GM12872 (cell line): Measurements from ENCODE around the gene ARHGDIG.

ENCODE experiments used
- TF ChIP-seq, protein P1 (sequence below): IDR thresholded peaks from 3 replicates; pipeline ENCODE4 v1.5.1; 2011; ENCODE audit warnings: low read depth, mild to moderate bottlenecking, low read length, moderate library complexity; ENCODE audit not compliant: insufficient read depth

The ARHGDIG gene

DNA sequence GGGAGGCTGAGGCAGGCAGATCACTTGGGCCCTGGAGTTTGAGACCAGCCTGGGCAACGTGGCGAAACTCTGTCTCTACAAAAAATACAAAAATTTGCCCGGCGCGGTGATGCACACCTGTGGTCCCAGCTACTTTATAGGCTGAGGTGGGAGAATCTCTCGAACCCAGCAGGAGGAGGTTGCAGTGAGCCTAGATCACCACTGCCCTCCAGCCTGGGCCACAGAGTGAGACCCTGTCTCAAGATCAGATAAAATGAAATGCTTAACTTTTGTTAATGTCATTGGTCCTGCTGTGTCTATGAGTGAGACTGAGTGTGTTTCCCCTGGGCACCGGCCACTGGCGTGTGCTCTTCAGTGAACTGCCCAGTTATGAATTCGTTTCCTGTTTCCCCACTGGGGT is 35.3 kb upstream of the ARHGDIG start:
- TF ChIP-seq, protein P1, sequence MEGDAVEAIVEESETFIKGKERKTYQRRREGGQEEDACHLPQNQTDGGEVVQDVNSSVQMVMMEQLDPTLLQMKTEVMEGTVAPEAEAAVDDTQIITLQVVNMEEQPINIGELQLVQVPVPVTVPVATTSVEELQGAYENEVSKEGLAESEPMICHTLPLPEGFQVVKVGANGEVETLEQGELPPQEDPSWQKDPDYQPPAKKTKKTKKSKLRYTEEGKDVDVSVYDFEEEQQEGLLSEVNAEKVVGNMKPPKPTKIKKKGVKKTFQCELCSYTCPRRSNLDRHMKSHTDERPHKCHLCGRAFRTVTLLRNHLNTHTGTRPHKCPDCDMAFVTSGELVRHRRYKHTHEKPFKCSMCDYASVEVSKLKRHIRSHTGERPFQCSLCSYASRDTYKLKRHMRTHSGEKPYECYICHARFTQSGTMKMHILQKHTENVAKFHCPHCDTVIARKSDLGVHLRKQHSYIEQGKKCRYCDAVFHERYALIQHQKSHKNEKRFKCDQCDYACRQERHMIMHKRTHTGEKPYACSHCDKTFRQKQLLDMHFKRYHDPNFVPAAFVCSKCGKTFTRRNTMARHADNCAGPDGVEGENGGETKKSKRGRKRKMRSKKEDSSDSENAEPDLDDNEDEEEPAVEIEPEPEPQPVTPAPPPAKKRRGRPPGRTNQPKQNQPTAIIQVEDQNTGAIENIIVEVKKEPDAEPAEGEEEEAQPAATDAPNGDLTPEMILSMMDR, result no peak

DNA sequence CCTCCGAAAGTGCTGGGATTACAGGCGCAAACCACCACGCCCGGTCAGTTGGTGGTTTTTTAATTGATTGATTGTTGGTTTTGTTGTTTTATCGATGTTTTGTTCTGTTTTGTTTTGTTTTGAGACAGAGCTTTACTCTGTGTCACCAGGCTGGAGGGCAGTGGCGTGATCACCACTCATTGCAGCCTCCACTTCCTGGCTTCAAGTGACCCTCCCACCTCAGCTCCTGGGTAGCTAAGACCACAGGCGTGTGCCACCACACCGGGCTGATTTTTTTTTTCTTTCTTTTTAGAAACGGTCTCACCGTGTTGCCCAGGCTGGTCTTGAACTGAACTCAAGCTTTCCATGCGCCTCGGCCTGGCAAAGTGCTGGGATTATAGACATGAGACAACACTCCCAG is 33.4 kb upstream of the ARHGDIG start:
- TF ChIP-seq, protein P1, result no peak

DNA sequence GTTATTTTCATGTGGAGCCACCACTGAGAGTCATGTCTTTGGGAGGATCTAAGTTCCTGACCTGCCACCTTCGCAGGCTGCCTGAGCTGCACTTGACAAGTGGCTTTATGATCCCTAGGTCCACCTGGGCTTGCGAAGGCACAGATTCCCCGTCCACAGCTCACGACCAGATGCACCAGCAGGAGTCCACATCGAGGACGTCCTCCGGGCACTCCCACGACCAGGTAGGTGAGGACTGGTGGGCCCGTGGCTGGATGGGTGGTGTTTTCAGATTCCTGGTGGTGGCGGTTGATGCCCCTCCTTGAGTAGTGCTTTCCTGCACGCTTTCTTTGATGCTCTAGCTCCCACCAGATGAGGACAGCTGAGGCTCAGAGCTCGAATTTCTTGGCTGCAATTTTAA is 31.0 kb upstream of the ARHGDIG start:
- TF ChIP-seq, protein P1, result no peak

DNA sequence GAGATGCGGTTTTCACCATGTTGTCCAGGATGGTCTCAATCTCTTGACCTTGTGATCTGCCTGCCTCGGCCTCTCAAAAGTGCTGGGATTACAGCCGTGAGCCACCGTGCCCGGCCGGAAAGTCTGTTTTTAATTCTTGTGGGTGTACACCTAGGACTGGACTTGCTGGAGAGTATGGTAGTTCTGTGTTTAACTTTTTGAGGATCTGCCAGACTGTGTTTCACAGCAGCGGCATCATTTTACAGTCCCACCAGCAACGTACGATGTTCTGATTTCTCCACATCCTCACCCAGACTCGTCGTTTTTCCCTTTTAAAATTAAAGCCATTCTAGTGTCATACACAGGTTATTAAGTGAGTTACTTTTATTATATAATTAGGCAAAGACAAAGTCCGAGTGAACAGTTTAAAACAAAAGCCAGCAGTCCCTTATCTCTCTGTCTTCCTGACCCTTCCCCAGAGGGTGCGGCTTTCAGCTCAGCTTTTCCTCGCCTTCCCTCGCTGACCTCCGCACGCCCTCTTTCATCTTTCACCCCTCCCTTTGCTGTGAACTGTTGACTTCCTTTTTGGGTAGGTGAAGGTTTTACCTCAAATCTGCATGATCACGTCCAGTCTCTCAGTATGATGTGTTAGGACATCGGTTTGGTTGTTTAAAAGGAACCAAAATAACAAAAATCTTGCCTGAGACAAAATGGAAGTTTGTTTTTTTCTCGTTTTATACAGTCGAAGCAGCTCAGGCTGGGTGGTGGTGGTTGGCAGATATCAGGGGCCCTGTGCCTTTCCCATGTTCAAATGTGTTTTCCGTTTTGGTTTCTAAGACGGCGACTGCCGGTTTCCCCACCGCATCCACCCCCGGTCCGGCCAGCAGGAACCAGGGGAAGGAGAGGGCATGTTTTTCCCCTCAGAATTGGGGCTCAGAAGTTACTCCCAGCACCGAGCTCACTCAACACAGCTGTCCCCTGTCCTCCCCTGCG is 27.7 kb upstream of the ARHGDIG start:
- TF ChIP-seq, protein P1, result no peak

DNA sequence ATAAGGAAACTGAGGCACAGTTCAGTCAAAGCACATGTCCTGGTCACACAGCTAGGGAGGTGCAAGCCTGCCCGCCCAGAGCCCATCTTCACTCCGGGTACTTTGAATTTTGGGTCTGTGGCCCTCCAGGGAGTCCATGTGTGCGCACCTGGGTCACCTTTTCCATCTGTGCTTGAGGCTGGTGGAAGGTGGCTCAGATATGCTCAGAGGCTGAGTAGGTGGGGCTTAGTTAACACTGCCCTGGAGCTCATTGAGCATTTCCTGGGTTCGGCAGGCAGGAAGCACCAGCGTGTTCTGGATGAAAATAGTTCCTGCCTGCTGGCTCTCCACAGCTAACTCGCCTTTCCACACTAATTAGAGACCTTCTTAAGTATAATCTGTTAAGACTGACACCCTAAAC is 26.6 kb upstream of the ARHGDIG start:
- TF ChIP-seq, protein P1, result no peak

DNA sequence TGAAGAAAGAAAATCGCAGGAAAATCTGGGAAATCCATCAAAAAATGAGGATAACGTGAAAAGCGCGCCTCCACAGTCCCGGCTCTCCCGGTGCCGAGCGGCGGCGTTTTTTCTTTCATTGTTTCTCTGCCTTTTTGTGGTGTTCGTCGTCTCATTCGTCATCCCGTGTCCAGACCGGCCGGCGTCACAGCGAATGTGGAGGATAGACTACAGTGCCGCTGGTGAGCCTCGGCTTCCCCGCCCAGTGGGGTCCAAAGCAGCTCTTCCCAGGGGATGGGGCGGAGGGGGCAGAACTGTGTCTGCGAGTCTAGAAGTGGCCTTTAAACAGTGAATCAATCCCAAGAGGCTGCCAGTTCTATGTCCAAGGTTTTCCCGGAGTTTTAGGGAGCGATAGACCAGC is 25.9 kb upstream of the ARHGDIG start:
- TF ChIP-seq, protein P1, result no peak

DNA sequence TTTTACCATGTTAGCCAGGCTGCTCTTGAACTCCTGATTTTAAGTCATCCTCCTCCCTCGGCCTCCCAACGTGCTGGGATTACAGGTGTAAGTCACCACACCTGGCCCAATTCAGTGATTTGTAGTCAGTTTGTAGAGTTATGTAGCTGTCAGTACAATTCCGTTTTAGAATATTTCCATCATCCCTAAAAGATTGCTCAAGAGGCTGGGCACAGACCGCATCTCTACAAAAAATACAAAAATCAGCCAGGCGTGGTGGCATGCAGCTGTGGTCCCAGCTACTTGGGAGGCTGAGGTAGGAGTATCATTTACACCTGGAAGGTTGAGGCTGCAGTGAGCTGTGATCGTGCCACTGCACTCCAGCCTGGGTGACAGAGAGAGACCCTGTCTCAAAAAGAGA is 25.2 kb upstream of the ARHGDIG start:
- TF ChIP-seq, protein P1, result no peak
